COLO668 (cell line): ENCODE measurements around the gene WDR35.
"Not testable (repeated sequence)": the region's sequence is repeated elsewhere in the genome, so short reads cannot be mapped to it uniquely, and the experiment has no call there.

ENCODE experiments used
- DNase-seq: peaks from one replicate; lab custom pipeline; 2025; ENCODE audit not compliant: unreplicated experiment; lab: John Stamatoyannopoulos, UW

WDR35 gene

GRCh38 chr2:19942199-19942598, 47.7 kb downstream of the WDR35 start:
- no peak for DNase-seq

GRCh38 chr2:19937004-19937403, 52.9 kb downstream of the WDR35 start:
- DNase-seq = no peak

- DNase-seq = no peak
These were observed 53.7 kb downstream of the WDR35 start for GRCh38 chr2:19936203-19936602.

DNA sequence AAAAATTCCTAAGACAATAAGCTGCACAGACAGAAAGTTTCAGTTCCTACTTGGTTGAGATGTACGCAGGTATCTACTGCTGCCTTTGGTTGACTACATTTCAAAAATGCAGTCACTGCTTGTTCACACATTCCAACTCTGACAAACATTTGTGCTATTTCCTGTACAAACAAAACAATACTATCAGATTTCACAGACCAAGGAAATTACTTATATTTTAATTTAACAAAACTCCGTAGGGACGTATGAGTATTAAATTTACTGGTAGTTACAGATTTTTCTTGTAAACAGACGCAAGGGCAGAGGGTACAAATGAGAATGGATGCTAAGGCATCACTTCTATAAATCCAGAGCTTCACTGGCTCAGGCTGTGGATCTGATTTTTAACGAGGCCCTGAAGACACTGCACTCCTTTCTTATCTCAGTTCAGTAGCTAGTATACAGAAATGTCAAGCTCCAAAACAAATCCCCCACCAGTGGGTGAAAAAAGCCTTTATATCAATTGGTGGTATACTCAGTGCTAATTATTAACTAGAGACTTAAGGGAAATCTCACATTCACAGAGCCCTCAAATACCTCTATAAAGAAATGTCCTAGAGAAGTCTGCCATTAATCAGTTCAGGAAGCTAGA, 56.4 kb downstream of the WDR35 start:
- no peak for DNase-seq

DNA sequence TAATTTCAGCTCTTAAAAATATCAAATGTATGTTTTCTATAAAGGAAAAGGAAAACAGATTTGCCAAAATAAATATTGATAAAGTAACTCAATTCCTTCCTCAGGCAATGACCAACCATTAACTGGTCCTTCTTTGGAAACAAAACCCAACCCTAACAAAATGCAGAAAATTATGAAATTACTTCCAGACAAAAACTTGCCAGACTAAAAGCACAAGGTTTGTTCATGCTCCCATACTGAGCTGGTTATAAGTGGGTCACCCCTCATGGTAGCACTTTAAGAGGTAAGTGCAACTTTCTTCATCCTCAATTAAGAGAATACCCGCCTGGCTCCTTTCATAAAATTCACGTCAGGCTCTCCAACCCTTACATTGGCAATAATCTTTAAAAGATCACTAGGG, 57.0 kb downstream of the WDR35 start:
- no peak for DNase-seq

DNA sequence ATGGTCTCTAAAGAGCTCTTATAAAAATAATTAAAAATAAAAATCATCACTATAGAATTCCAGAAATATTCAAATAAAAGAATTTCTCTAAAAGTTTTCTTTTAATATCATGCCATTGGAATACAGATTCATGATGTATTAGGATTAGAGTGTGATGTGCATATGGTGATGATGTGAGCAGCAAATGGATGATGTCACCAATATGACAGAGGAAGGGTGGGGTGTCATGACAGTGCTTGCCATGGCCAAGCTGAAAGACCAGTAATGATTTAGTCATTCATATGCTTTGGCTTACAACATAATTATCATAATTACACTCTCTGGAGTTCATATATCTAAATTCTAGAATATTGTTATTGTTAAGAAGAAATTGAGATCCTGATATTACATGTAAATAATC, 60.7 kb downstream of the WDR35 start:
- no peak for DNase-seq

DNA sequence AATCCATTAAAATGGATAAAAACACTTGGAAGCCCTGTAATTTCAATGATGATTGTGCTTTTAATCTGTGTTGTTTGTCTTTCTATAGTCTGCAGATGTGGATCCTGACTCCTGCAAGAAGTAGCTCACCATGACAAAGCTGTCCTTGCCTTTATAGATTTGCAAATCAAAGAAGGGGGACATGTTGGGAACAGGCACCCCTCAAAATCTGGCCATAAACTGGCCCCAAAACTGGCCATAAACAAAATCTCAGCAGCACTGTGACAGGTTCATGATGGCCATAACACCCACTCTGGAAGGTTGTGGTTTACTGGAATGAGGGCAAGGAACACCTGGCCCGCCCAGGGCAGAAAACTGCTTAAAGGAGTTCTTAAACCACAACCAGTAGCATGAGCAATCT, 62.1 kb downstream of the WDR35 start:
- DNase-seq = not testable (repeated sequence)

DNA sequence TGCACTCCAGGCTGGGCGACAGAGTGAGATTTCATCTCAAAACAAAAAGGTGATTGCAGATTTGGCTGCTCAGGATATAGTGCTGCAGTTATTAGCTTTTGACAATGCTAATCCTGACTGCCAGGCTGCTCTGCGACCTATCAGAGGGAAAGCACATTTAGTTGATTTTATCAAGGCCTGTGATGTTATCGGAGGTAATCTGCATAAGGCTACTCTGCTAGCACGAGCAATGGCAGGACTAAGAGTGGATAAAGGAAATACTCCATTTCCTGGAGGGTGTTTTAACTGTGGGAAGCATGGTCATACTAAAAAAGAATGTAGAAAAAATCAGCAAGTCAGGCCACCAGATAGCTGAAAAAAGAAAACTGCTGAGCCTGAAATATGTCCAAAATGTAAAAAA, 65.4 kb downstream of the WDR35 start:
- not testable (repeated sequence) for DNase-seq

DNA sequence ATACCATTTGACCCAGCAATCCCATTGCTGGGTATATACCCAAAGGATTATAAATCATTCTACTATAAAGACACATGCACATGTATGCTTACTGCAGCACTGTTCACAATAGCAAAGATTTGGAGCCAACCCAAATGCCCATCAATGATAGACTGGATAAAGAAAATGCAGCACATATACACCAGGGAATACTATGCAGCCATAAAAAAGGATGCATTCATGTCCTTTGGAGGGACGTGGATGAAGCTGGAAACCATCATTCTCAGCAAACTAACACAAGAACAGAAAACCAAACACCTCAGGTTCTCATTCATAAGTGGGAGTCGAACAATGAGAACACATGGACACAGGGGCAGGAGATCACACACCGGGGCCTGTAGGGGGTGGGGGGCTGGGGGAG, 67.7 kb downstream of the WDR35 start:
- not testable (repeated sequence) for DNase-seq

DNA sequence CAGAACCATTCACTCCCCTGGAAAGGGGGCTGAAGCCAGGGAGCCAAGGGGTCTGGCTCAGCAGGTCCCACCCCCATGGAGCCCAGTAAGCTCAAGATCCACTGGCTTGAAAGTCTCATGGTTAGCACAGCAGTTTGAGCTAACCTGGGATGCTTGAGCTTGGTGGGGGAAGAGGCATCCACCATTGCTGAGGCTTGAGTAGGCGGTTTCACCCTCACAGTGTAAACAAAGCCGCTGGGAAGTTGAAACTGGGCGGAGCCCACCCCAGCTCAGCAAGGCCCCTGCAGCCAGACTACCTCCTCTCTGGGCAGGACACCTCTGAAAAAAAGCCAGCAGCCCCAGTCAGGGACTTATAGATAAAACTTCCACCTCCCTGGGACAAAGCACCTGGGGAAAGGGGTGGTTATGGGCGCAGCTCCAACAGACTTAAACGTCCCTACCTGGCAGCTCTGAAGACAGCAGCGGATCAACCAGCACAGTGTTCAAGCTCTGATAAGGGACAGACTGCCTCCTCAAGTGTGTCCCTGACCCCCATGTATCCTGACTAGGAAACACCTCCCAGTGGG, 73.4 kb downstream of the WDR35 start:
- no peak for DNase-seq

- no peak for DNase-seq
These were observed 75.5 kb downstream of the WDR35 start for GRCh38 chr2:19914266-19914975.

DNA sequence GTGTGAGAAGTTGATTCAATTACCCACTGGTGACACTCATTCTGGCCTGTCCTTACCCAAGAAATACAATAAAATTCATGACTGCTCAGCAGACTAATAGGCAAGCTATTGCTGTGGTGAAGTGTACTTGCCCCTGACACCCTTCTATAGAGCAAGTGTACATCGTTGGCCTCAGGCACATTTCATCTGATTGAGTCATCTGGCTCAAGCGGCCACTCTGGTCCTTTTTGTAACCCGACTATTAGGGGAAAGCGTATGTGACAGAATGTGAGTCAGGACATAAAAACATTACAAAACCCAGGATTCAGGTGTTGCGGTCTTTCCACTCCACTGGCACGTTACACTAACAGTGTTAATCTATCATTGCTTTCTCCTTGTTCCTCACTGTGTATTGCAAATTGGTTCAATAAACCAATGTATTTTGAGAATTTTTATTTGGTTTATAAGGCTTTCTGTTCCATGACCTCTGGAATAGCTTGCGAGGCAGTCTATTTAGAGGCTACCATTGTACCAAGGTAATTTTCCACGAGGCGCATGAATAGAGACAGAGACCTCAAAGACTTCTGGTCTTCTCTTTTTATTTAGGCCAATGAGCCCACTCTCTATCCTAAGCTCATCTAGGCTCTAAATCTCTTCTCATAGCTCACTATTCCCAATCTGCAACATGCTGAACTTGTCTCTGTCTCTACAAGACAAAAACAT, 77.9 kb downstream of the WDR35 start:
- DNase-seq = no peak

- DNase-seq = no peak
These were observed 87.6 kb downstream of the WDR35 start for GRCh38 chr2:19902216-19902740.

GRCh38 chr2:19901442-19902215, 88.3 kb downstream of the WDR35 start, which contains the start of gene TTC32:
Gene TTC32 (minus strand): TSS chr2:19901983. CDS start chr2:19901854, 129 bp downstream.
- peak; percentile 93 for DNase-seq

GRCh38 chr2:19900931-19901441, 88.9 kb downstream of the WDR35 start:
- DNase-seq = no peak

DNA sequence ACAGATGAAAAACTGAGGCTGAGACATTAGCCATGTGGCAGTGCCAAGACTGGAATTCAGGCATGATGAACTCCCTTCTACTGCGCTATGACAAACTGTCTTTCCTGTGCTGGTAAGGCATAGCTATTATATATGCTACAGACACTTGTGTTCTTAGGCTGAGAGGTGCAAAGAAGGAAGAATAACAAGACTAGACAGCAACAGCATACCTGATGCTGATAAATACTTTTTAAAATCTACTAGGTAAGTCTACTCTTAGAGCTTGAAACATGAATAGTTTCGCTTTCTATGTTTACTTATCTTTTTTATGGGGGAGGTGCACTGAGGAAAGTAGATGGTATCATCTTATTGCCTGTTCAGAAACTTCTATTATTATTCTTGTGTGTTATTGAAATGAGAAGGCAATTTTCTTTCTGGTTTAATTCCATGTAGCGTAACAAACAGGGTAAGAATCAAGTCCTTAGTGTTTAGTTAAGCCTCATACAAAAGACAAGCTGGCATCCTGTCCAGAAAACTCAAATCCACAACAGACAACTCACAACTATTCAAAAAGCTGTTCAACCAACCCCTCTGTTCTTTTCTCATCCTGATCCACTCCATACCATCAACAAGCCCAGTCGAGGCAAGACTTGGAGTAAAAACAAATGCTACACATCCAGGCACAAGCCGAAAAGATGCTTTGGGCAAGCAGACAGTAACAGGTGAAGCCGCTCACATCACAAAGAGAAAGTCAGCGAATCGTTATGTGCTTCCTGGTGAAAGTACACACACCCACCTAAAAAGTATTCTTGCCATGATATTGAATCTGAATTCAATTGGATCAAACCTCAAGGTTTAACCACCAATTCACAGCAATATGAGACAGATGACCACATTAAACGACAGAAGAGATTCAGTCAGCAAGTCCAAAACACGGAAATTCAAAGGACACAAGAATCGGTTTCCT, 89.6 kb downstream of the WDR35 start:
- DNase-seq = peak; percentile 15

DNA sequence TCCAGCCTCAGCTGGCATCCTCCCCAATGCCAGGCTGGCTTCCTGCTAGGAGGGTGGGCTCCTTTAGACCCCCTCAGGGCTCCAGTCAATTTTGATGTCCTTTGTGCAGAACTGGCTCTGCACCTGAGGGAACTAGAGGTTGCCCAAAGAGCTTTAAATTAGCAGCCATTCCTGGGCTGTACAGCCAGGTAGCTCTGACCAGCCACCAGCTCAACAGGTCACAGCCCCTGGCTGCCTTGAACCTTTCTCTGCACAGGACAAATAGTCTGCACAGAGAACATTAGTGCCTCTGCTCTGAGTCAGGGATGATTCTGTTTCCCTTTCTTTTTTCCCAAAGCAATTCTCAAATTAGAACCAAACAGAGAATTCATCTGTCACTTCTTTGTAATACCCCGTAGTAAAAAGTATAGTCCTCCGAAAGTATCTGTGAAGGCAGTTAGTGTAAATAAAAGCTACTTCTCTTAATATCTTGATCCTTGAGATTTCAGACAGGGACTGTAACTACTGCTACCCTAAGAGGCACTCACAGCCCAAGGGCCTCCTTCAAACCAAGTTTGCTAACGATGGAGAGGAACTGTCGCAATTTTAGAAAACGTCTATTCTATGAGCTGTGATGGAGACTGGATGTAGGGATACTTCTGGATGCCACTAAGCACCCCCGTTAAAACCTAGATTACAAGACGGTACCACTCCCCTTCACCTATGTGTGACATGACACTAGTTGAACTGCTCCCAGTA, 91.1 kb downstream of the WDR35 start:
- no peak for DNase-seq

GRCh38 chr2:19897623-19898245, 92.2 kb downstream of the WDR35 start:
- no peak for DNase-seq
